GM23248 (cell line): Measurements from ENCODE around the gene PIP5K1B.

Experiments
- EZH2 ChIP-seq: fragments of 200-600 bp; sonication (generic); IDR thresholded peaks from 2 replicates; pipeline ENCODE4 v1.6.1; 2018; ENCODE audit warnings: antibody characterized with exemption, mild to moderate bottlenecking; ENCODE audit not compliant: insufficient read depth, poor library complexity, severe bottlenecking
- EZH2phosphoT487 ChIP-seq: fragments of 200-600 bp; sonication (generic); IDR thresholded peaks from 2 replicates; pipeline ENCODE4 v1.6.1; 2018; ENCODE audit warnings: antibody characterized with exemption, moderate library complexity, mild to moderate bottlenecking, low read depth; ENCODE audit not compliant: insufficient read depth

DNA sequence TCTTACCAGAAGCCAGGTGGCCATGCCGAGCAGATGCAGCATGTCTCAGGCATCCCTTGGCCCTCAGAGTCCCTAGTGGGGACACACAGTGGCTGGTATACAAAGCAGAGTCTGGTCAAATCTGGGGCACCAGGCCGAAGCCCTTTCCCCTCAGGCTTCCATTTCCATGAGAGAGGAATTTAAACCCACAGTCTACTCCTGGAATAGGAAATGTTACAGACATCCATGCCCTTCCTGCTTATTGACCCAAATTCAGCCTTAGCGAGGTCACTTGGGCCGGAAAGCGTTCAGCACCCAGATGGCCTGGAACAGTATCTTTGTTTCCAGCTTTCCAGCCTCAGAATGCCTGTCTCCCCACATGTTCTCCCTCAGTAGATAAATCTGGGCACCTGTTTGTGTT, 131.7 kb downstream of the PIP5K1B start:
- no peak for TF ChIP-seq EZH2
- no peak for TF ChIP-seq EZH2phosphoT487
